Neural progenitor cell (in vitro differentiated cells): ENCODE data around the gene ABHD4. TPM values are rescaled to one million over a fixed set of nuclear protein-coding genes. Genes with fewer than 3 reads are reported as not detected.
"Not testable (repeated sequence)": the region's sequence is repeated elsewhere in the genome, so short reads cannot be mapped to it uniquely, and the experiment has no call there.

Source experiments
- DNase-seq: peaks from one replicate; pipeline ENCODE4 v3.0.0-alpha.2; 2016; ENCODE audit warnings: low spot score
- H2AFZ ChIP-seq: fragments of 200-600 bp; sonication (generic); replicated peaks from 2 replicates; pipeline ENCODE4 v1.6.1; 2016; ENCODE audit warnings: antibody characterized with exemption
- H3F3A ChIP-seq: fragments of 200-600 bp; sonication (generic); 2 replicates; pipeline ENCODE4 v1.6.1; 2016; ENCODE audit warnings: antibody characterized with exemption, low read depth
- H3K27ac ChIP-seq: fragments of 200-600 bp; sonication (generic); 2 replicates; pipeline ENCODE4 v1.5.1; 2016; ENCODE audit warnings: mild to moderate bottlenecking
- H3K27me3 ChIP-seq: fragments of 200-600 bp; sonication (generic); 2 replicates; pipeline ENCODE4 v1.6.1; 2016; ENCODE audit warnings: mild to moderate bottlenecking, moderate library complexity
- H3K36me3 ChIP-seq: fragments of 200-600 bp; sonication (generic); 2 replicates; pipeline ENCODE4 v1.5.1; 2016
- H3K4me1 ChIP-seq: fragments of 200-600 bp; sonication (generic); 2 replicates; pipeline ENCODE4 v1.6.1; 2016; ENCODE audit warnings: mixed run types
- H3K4me2 ChIP-seq: fragments of 200-600 bp; sonication (generic); 2 replicates; pipeline ENCODE4 v1.6.1; 2016
- H3K4me3 ChIP-seq: fragments of 200-600 bp; sonication (generic); 2 replicates; pipeline ENCODE4 v1.5.1; 2016
- H3K79me2 ChIP-seq: fragments of 200-600 bp; sonication (generic); 2 replicates; pipeline ENCODE4 v1.6.1; 2016; ENCODE audit warnings: low read depth
- H3K9ac ChIP-seq: fragments of 200-600 bp; sonication (generic); 2 replicates; pipeline ENCODE4 v1.6.1; 2016
- H3K9me3 ChIP-seq: fragments of 200-600 bp; sonication (generic); 2 replicates; pipeline ENCODE4 v1.5.1; 2016; ENCODE audit warnings: low read depth
- H4K20me1 ChIP-seq: fragments of 200-600 bp; sonication (generic); 2 replicates; pipeline ENCODE4 v1.6.1; 2016; ENCODE audit warnings: low read depth
- H3K27ac Mint-ChIP-seq: 3 replicates; pipeline ENCODE4 v1.8.0; 2021; ENCODE audit warnings: mixed read lengths
- H3K27me3 Mint-ChIP-seq: 2 replicates; pipeline ENCODE4 v1.8.0; 2022; ENCODE audit warnings: low read depth, mild to moderate bottlenecking, inconsistent platforms, moderate library complexity, mixed read lengths; ENCODE audit not compliant: insufficient read depth
- H3K36me3 Mint-ChIP-seq: 3 replicates; pipeline ENCODE4 v1.8.0; 2021; ENCODE audit warnings: mixed read lengths
- H3K4me1 Mint-ChIP-seq: 3 replicates; pipeline ENCODE4 v1.8.0; 2021; ENCODE audit warnings: mixed read lengths
- H3K4me3 Mint-ChIP-seq: 3 replicates; pipeline ENCODE4 v1.8.0; 2021; ENCODE audit warnings: mild to moderate bottlenecking, moderate library complexity, mixed read lengths
- H3K9me3 Mint-ChIP-seq: 3 replicates; pipeline ENCODE4 v1.8.0; 2020; ENCODE audit warnings: mixed read lengths
- EZH2 ChIP-seq: fragments of 200-600 bp; sonication (generic); IDR thresholded peaks from 2 replicates; pipeline ENCODE4 v1.6.1; 2017; ENCODE audit warnings: antibody characterized with exemption, mild to moderate bottlenecking, moderate library complexity
- EZH2phosphoT487 ChIP-seq: fragments of 200-600 bp; sonication (generic); IDR thresholded peaks from 2 replicates; pipeline ENCODE4 v1.6.1; 2017; ENCODE audit warnings: antibody characterized with exemption
- total RNA-seq: library from RNA; depleted of rRNA; stranded (reverse); fragments of >200 nt; gene quantifications from 2 replicates; pipeline ENCODE4 v1.2.3, GENCODE V29; 2015; ENCODE audit warnings: low replicate concordance
- TF ChIP-seq, protein P1 (sequence below): fragments of 200-600 bp; sonication (generic); IDR thresholded peaks from 2 replicates; pipeline ENCODE4 v1.5.1; 2017; ENCODE audit warnings: antibody characterized with exemption, mild to moderate bottlenecking

Gene ABHD4
- total RNA-seq, 1 donor from 2014 or later, result 9.3 TPM

DNA sequence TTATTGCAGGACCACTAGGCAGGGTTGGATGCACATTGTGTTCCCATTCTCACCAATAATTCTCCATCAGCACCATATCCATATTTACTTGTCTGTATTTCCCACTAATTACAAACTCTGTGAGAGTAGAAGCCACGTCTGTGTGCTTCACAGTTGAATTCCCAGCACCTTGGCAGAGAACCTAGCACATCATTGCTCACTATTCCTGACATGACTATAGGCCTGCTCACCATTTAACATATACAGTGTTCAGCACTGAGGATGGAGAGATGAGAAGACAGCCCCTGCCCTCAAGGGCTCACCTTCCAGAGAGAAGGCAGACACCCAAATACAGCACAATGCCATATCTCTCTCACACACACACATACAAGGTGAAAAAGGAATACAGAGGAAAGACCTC is 14.1 kb upstream of the ABHD4 start:
- Histone ChIP-seq H3K9ac (peak overlapping the region; percentile 16), H3K4me3 (no peak overlapping the region), H3K27ac (no peak overlapping the region), H3K36me3 (no peaks in the 10 kb centered on the region), H3K4me2 (no peak overlapping the region), H4K20me1 (peaks cover 25% of the 10 kb centered on the region), H2AFZ (no peak overlapping the region), H3F3A (no peaks in the 10 kb centered on the region), H3K79me2 (peaks cover 90% of the 10 kb centered on the region), H3K27me3 (no peaks in the 10 kb centered on the region), H3K9me3 (no peaks in the 10 kb centered on the region), H3K4me1 (peaks cover 5% of the 10 kb centered on the region)
- H3K9me3 Mint-ChIP-seq, result no peaks in the 10 kb centered on the region
- peaks cover 31% of the 10 kb centered on the region for H3K4me1 Mint-ChIP-seq
- H3K27ac Mint-ChIP-seq, result no peak overlapping the region
- DNase-seq, result no peak
- H3K4me3 Mint-ChIP-seq, result no peak overlapping the region
- TF ChIP-seq EZH2 (no peak), EZH2phosphoT487 (no peak)
- TF ChIP-seq, protein P1, sequence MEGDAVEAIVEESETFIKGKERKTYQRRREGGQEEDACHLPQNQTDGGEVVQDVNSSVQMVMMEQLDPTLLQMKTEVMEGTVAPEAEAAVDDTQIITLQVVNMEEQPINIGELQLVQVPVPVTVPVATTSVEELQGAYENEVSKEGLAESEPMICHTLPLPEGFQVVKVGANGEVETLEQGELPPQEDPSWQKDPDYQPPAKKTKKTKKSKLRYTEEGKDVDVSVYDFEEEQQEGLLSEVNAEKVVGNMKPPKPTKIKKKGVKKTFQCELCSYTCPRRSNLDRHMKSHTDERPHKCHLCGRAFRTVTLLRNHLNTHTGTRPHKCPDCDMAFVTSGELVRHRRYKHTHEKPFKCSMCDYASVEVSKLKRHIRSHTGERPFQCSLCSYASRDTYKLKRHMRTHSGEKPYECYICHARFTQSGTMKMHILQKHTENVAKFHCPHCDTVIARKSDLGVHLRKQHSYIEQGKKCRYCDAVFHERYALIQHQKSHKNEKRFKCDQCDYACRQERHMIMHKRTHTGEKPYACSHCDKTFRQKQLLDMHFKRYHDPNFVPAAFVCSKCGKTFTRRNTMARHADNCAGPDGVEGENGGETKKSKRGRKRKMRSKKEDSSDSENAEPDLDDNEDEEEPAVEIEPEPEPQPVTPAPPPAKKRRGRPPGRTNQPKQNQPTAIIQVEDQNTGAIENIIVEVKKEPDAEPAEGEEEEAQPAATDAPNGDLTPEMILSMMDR, result no peak
- peaks cover 13% of the 10 kb centered on the region for H3K36me3 Mint-ChIP-seq
- H3K27me3 Mint-ChIP-seq, result no peaks in the 10 kb centered on the region

DNA sequence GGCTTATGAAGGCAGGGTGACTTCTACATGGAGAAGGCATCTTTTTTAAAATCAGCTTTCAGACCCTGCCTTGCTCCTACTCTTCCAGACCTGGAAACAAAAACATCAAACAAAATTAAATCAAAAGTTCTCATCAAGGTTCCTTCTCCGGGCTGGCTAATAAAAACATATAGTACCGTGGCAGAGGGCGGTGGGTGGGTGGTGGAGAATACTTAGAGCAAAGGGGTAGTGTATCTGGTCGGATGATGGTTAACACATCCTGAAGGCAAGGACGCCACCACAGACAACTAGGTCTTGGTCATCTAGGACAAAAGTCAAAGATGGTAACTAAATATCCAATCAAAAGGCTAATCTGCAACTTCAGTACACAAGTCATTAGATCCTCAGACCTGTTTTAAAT is 10.9 kb upstream of the ABHD4 start:
- no peak for DNase-seq
- Mint-ChIP-seq H3K27me3 (peaks cover 2% of the 10 kb centered on the region), H3K9me3 (no peaks in the 10 kb centered on the region), H3K36me3 (peaks cover 9% of the 10 kb centered on the region), H3K4me3 (peak overlapping the region; percentile 60), H3K27ac (no peak overlapping the region), H3K4me1 (peaks cover 32% of the 10 kb centered on the region)
- Histone ChIP-seq H3K9ac (no peak overlapping the region), H3K4me3 (no peak overlapping the region), H3K27me3 (no peaks in the 10 kb centered on the region), H4K20me1 (peaks cover 21% of the 10 kb centered on the region), H3K9me3 (no peaks in the 10 kb centered on the region), H3K4me1 (peaks cover 5% of the 10 kb centered on the region), H3K27ac (no peak overlapping the region), H3K36me3 (no peaks in the 10 kb centered on the region), H2AFZ (no peak overlapping the region), H3K79me2 (peaks cover 67% of the 10 kb centered on the region), H3F3A (peaks cover 7% of the 10 kb centered on the region), H3K4me2 (peak overlapping the region; percentile 96)
- TF ChIP-seq EZH2phosphoT487, result no peak
- TF ChIP-seq, protein P1, result no peak
- no peak for TF ChIP-seq EZH2

DNA sequence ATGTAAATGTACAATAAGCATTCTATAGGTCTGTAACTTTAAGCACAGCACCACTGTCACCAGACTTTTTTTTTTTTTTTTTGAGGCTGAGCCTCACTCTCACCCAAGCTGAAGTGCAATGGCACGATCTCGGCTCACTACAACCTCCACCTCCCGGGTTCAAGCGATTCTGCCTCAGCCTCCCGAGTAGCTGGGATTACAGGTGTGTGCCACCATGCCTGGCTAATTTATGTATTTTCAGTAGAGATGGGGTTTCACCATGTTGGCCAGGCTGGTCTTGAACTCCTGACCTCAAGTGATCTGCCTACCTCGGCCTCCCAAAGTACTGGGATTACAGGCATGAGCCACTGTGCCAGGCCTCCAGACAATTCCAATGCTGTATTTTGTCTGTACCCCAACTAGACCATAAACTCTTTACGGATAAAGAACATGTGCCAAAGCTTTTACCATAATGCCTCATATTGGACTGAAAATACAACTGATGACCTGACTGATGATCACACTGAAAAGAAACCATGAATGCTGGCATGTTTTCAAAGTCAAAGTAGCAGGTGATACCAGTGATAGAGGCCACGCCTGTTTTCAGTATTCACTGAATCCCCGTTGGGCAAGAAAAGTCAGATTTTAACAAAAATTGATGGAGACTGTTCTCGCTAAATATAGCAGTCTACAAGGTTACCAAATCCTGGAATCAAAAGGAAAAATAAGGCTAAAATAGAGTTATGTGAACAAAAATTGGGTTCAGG is 10.2 kb upstream of the ABHD4 start:
- not testable (repeated sequence) for H3K4me1 ChIP-seq, H3K36me3 ChIP-seq, H3K36me3 Mint-ChIP-seq, H3K9me3 ChIP-seq, DNase-seq, H3F3A ChIP-seq, H3K27ac Mint-ChIP-seq, H2AFZ ChIP-seq, H3K27me3 ChIP-seq, H3K9me3 Mint-ChIP-seq, H3K27me3 Mint-ChIP-seq, H3K27ac ChIP-seq
- Mint-ChIP-seq H3K4me1 (peaks cover 32% of the 10 kb centered on the region), H3K4me3 (peak overlapping the region; percentile 98)
- peaks cover 21% of the 10 kb centered on the region for H4K20me1 ChIP-seq
- peak overlapping the region; percentile 83 for H3K9ac ChIP-seq
- H3K4me2 ChIP-seq, result peak overlapping the region; percentile 96
- H3K79me2 ChIP-seq, result peaks cover 61% of the 10 kb centered on the region
- H3K4me3 ChIP-seq, result peak overlapping the region; percentile 82

DNA sequence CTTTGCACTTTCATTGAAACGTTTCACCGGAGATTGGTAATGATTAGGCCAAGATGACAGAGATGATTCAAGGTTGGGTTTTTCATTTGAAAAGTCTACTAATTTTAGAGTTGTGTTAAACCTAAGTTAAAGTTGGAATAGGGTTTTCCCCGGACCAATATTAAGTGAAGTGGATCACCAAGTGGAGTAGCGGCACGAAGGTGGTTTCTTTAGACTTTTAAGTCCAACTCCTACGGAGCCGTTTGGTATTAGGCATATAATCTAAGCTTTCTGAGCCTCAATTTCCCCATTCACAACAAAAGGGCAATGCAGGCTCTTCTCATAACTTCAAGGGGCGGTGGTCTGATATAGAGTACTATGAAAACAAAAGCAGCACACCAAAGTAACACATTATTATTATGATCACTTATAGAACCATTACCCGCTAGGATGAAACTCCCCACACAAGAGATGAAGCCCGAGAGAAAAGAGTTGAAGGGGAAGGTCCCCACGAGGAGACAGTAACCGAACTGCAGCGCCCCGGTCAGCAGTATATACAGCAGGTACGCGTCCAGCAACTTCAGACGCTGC is 9.5 kb upstream of the ABHD4 start:
- Histone ChIP-seq H3K79me2 (peaks cover 54% of the 10 kb centered on the region), H3K27me3 (no peaks in the 10 kb centered on the region), H3K9ac (peak overlapping the region; percentile 83), H3K27ac (no peak overlapping the region), H3K36me3 (no peaks in the 10 kb centered on the region), H3F3A (peaks cover 7% of the 10 kb centered on the region), H4K20me1 (peaks cover 21% of the 10 kb centered on the region), H3K9me3 (no peaks in the 10 kb centered on the region), H3K4me3 (peak overlapping the region; percentile 82), H3K4me2 (peak overlapping the region; percentile 96), H2AFZ (peak overlapping the region; percentile 54), H3K4me1 (peaks cover 5% of the 10 kb centered on the region)
- H3K9me3 Mint-ChIP-seq, result no peaks in the 10 kb centered on the region
- H3K27me3 Mint-ChIP-seq, result peaks cover 2% of the 10 kb centered on the region
- peak overlapping the region; percentile 58 for H3K27ac Mint-ChIP-seq
- peak overlapping the region; percentile 98 for H3K4me3 Mint-ChIP-seq
- DNase-seq, result no peak
- peaks cover 32% of the 10 kb centered on the region for H3K4me1 Mint-ChIP-seq
- peaks cover 9% of the 10 kb centered on the region for H3K36me3 Mint-ChIP-seq
- TF ChIP-seq EZH2, result no peak
- TF ChIP-seq EZH2phosphoT487, result no peak
- TF ChIP-seq, protein P1, result no peak
